Nephron (organoid): Measurements from ENCODE around the gene PDE11A.
"Not testable (repeated sequence)": the region's sequence is repeated elsewhere in the genome, so short reads cannot be mapped to it uniquely, and the experiment has no call there.

Experiments
- H3K27ac Mint-ChIP-seq, 3 experiments: 2 replicates each; pipeline ENCODE4 v1.8.0; 2020; ENCODE audit warnings: mixed read lengths in 3 of 3, mild to moderate bottlenecking in 2 of 3, moderate library complexity in 1 of 3
- H3K27me3 Mint-ChIP-seq: 2 replicates; pipeline ENCODE4 v1.8.0; 2021; ENCODE audit warnings: low read depth, mild to moderate bottlenecking, moderate library complexity, mixed read lengths
- H3K36me3 Mint-ChIP-seq: 2 replicates; pipeline ENCODE4 v1.8.0; 2020; ENCODE audit warnings: low read depth, mixed read lengths
- H3K4me1 Mint-ChIP-seq: 2 replicates; pipeline ENCODE4 v1.8.0; 2020; ENCODE audit warnings: mixed read lengths
- H3K4me3 Mint-ChIP-seq, 3 experiments: 2 replicates each; pipeline ENCODE4 v1.8.0; 2020; ENCODE audit warnings: mild to moderate bottlenecking in 3 of 3, mixed read lengths in 3 of 3, moderate library complexity in 2 of 3
- H3K9me3 Mint-ChIP-seq: 2 replicates; pipeline ENCODE4 v1.8.0; 2020; ENCODE audit warnings: mixed read lengths
- CTCF ChIP-seq, 3 experiments: fragments of 200-600 bp; sonication (generic); IDR thresholded peaks; one replicate each; pipeline ENCODE4 v1.5.0; 2021; ENCODE audit warnings: antibody characterized with exemption in 3 of 3; ENCODE audit not compliant: unreplicated experiment in 3 of 3

Gene PDE11A

GRCh38 chr2:177983183-177983788 lies 89.3 kb downstream of the PDE11A start:
- H3K9me3 Mint-ChIP-seq: peaks cover 3% of the 10 kb centered on the region
- no peaks in the 10 kb centered on the region for H3K4me1 Mint-ChIP-seq
- H3K27ac Mint-ChIP-seq: no peak overlapping the region
- H3K27me3 Mint-ChIP-seq: no peaks in the 10 kb centered on the region
- H3K36me3 Mint-ChIP-seq: no peaks in the 10 kb centered on the region
- TF ChIP-seq CTCF (IDR thresholded peaks at IDR 0.05; ENCODE audit: unreplicated experiment in 3 of 3): peak; percentile 66 to 88 (median 70)
- no peak overlapping the region for H3K4me3 Mint-ChIP-seq

- no peaks in the 10 kb centered on the region for H3K27me3 Mint-ChIP-seq
- no peak for TF ChIP-seq CTCF (IDR thresholded peaks at IDR 0.05; ENCODE audit: unreplicated experiment in 3 of 3)
- no peak overlapping the region for H3K4me3 Mint-ChIP-seq
- H3K9me3 Mint-ChIP-seq: no peaks in the 10 kb centered on the region
- H3K36me3 Mint-ChIP-seq: no peaks in the 10 kb centered on the region
- no peak overlapping the region for H3K27ac Mint-ChIP-seq
- H3K4me1 Mint-ChIP-seq: no peaks in the 10 kb centered on the region
Observed at GRCh38 chr2:177972782-177973181, 99.8 kb downstream of the PDE11A start.

- no peaks in the 10 kb centered on the region for H3K9me3 Mint-ChIP-seq
- no peaks in the 10 kb centered on the region for H3K4me1 Mint-ChIP-seq
- H3K36me3 Mint-ChIP-seq: no peaks in the 10 kb centered on the region
- no peak overlapping the region for H3K4me3 Mint-ChIP-seq
- TF ChIP-seq CTCF (IDR thresholded peaks at IDR 0.05; ENCODE audit: unreplicated experiment in 3 of 3): no peak
- no peaks in the 10 kb centered on the region for H3K27me3 Mint-ChIP-seq
- no peak overlapping the region for H3K27ac Mint-ChIP-seq
Observed at GRCh38 chr2:177972123-177972522, 100.5 kb downstream of the PDE11A start.

- H3K4me3 Mint-ChIP-seq: no peak overlapping the region
- H3K27ac Mint-ChIP-seq: no peak overlapping the region
- H3K36me3 Mint-ChIP-seq: no peaks in the 10 kb centered on the region
- no peak for TF ChIP-seq CTCF (IDR thresholded peaks at IDR 0.05; ENCODE audit: unreplicated experiment in 3 of 3)
- no peaks in the 10 kb centered on the region for H3K9me3 Mint-ChIP-seq
- H3K27me3 Mint-ChIP-seq: no peaks in the 10 kb centered on the region
- no peaks in the 10 kb centered on the region for H3K4me1 Mint-ChIP-seq
Observed at GRCh38 chr2:177970670-177971454, 101.7 kb downstream of the PDE11A start.

- Mint-ChIP-seq H3K27ac (no peak overlapping the region), H3K27me3 (no peaks in the 10 kb centered on the region), H3K9me3 (no peaks in the 10 kb centered on the region), H3K36me3 (no peaks in the 10 kb centered on the region), H3K4me3 (no peak overlapping the region), H3K4me1 (no peaks in the 10 kb centered on the region)
- TF ChIP-seq CTCF (IDR thresholded peaks at IDR 0.05; ENCODE audit: unreplicated experiment in 3 of 3): no peak
Observed at GRCh38 chr2:177964892-177965291, 107.7 kb downstream of the PDE11A start.

GRCh38 chr2:177952151-177952550 lies 120.4 kb downstream of the PDE11A start:
- peaks cover 6% of the 10 kb centered on the region for H3K9me3 Mint-ChIP-seq
- no peak for TF ChIP-seq CTCF (IDR thresholded peaks at IDR 0.05; ENCODE audit: unreplicated experiment in 3 of 3)
- H3K4me1 Mint-ChIP-seq: no peaks in the 10 kb centered on the region
- H3K27me3 Mint-ChIP-seq: no peaks in the 10 kb centered on the region
- H3K36me3 Mint-ChIP-seq: no peaks in the 10 kb centered on the region
- H3K4me3 Mint-ChIP-seq: no peak overlapping the region
- peak overlapping the region in 1 of 3 experiments; percentile 29 for H3K27ac Mint-ChIP-seq

GRCh38 chr2:177947598-177947997 lies 125.0 kb downstream of the PDE11A start:
- H3K9me3 Mint-ChIP-seq, H3K27me3 Mint-ChIP-seq, H3K4me3 Mint-ChIP-seq, H3K4me1 Mint-ChIP-seq, H3K36me3 Mint-ChIP-seq, H3K27ac Mint-ChIP-seq: not testable (repeated sequence)

- not testable (repeated sequence) for H3K4me3 Mint-ChIP-seq, H3K27ac Mint-ChIP-seq, H3K36me3 Mint-ChIP-seq, H3K27me3 Mint-ChIP-seq, H3K9me3 Mint-ChIP-seq, H3K4me1 Mint-ChIP-seq
Observed at GRCh38 chr2:177944530-177944929, 128.0 kb downstream of the PDE11A start.
